HUES6 (cell line): ENCODE results near the gene ANKRD9.

ENCODE experiments used
- H3K27ac ChIP-seq: 2 replicates; pipeline ENCODE4 v1.7.0; 2013; ENCODE audit warnings: low read depth, mild to moderate bottlenecking, low read length, inconsistent platforms
- H3K27me3 ChIP-seq: 2 replicates; pipeline ENCODE4 v1.6.1; 2013; ENCODE audit warnings: low read length; ENCODE audit not compliant: control insufficient read depth, insufficient read depth
- H3K36me3 ChIP-seq: 2 replicates; pipeline ENCODE4 v1.6.1; 2013; ENCODE audit warnings: low read length; ENCODE audit not compliant: control insufficient read depth, insufficient read depth
- H3K4me1 ChIP-seq: 2 replicates; pipeline ENCODE4 v1.6.1; 2013; ENCODE audit warnings: low read length; ENCODE audit not compliant: control insufficient read depth, insufficient read depth
- H3K4me3 ChIP-seq: 2 replicates; pipeline ENCODE4 v1.5.1; 2013; ENCODE audit warnings: low read depth, low read length
- H3K9ac ChIP-seq: one replicate; pipeline ENCODE4 v1.6.1; 2013; ENCODE audit warnings: mild to moderate bottlenecking, low read length
- H3K9me3 ChIP-seq: 2 replicates; pipeline ENCODE4 v1.6.1; 2013; ENCODE audit warnings: low read depth, low read length; ENCODE audit not compliant: control insufficient read depth, insufficient read depth

Gene ANKRD9

GRCh38 chr14:102500158-102500662 is 9.4 kb downstream of the ANKRD9 start:
- Histone ChIP-seq H3K4me3 (no peak overlapping the region), H3K9me3 (no peaks in the 10 kb centered on the region), H3K27me3 (no peaks in the 10 kb centered on the region), H3K9ac (no peak overlapping the region), H3K27ac (no peak overlapping the region), H3K4me1 (no peaks in the 10 kb centered on the region; the same call in 1 of the 2 replicates), H3K36me3 (peaks cover 10% of the 10 kb centered on the region)

GRCh38 chr14:102499401-102500157 is 10.0 kb downstream of the ANKRD9 start:
- Histone ChIP-seq H3K4me3 (no peak overlapping the region), H3K9ac (no peak overlapping the region), H3K36me3 (peaks cover 10% of the 10 kb centered on the region), H3K9me3 (no peaks in the 10 kb centered on the region), H3K27ac (no peak overlapping the region), H3K4me1 (no peaks in the 10 kb centered on the region; the same call in 1 of the 2 replicates), H3K27me3 (no peaks in the 10 kb centered on the region)

- H3K4me1 ChIP-seq, result no peaks in the 10 kb centered on the region; the same call in 1 of the 2 replicates
- no peaks in the 10 kb centered on the region for H3K27me3 ChIP-seq
- H3K4me3 ChIP-seq, result no peak overlapping the region
- peaks cover 10% of the 10 kb centered on the region for H3K36me3 ChIP-seq
- H3K9me3 ChIP-seq, result no peaks in the 10 kb centered on the region
- H3K9ac ChIP-seq, result no peak overlapping the region
- no peak overlapping the region for H3K27ac ChIP-seq
Measured at GRCh38 chr14:102498678-102499265, 10.8 kb downstream of the ANKRD9 start.

GRCh38 chr14:102497998-102498677 is 11.4 kb downstream of the ANKRD9 start:
- no peaks in the 10 kb centered on the region for H3K9me3 ChIP-seq
- H3K9ac ChIP-seq, result no peak overlapping the region
- H3K4me1 ChIP-seq, result no peaks in the 10 kb centered on the region; the same call in 1 of the 2 replicates
- no peak overlapping the region for H3K4me3 ChIP-seq
- no peaks in the 10 kb centered on the region for H3K27me3 ChIP-seq
- no peak overlapping the region for H3K27ac ChIP-seq
- peaks cover 10% of the 10 kb centered on the region for H3K36me3 ChIP-seq

GRCh38 chr14:102496958-102497744 is 12.4 kb downstream of the ANKRD9 start:
- Histone ChIP-seq H3K4me3 (no peak overlapping the region), H3K27me3 (no peaks in the 10 kb centered on the region), H3K4me1 (no peaks in the 10 kb centered on the region; the same call in 1 of the 2 replicates), H3K9me3 (no peaks in the 10 kb centered on the region), H3K9ac (no peak overlapping the region), H3K36me3 (peaks cover 10% of the 10 kb centered on the region), H3K27ac (no peak overlapping the region)

GRCh38 chr14:102496331-102496691 is 13.3 kb downstream of the ANKRD9 start:
- H3K9me3 ChIP-seq, result no peaks in the 10 kb centered on the region
- H3K27ac ChIP-seq, result no peak overlapping the region
- no peaks in the 10 kb centered on the region; the same call in 1 of the 2 replicates for H3K4me1 ChIP-seq
- H3K9ac ChIP-seq, result no peak overlapping the region
- H3K27me3 ChIP-seq, result no peaks in the 10 kb centered on the region
- H3K36me3 ChIP-seq, result peaks cover 10% of the 10 kb centered on the region
- H3K4me3 ChIP-seq, result no peak overlapping the region

GRCh38 chr14:102495491-102496330 is 13.9 kb downstream of the ANKRD9 start:
- no peaks in the 10 kb centered on the region for H3K9me3 ChIP-seq
- H3K27me3 ChIP-seq, result no peaks in the 10 kb centered on the region
- no peak overlapping the region for H3K9ac ChIP-seq
- no peaks in the 10 kb centered on the region; the same call in 1 of the 2 replicates for H3K4me1 ChIP-seq
- no peak overlapping the region for H3K4me3 ChIP-seq
- no peak overlapping the region for H3K27ac ChIP-seq
- H3K36me3 ChIP-seq, result peaks cover 10% of the 10 kb centered on the region

GRCh38 chr14:102493585-102493984 is 16.0 kb downstream of the ANKRD9 start:
- H3K27me3 ChIP-seq, result no peaks in the 10 kb centered on the region
- no peaks in the 10 kb centered on the region for H3K9me3 ChIP-seq
- H3K27ac ChIP-seq, result no peak overlapping the region
- H3K4me3 ChIP-seq, result no peak overlapping the region
- H3K9ac ChIP-seq, result no peak overlapping the region
- H3K36me3 ChIP-seq, result peaks cover 2% of the 10 kb centered on the region
- peaks cover 3% of the 10 kb centered on the region; the same call in 1 of the 2 replicates for H3K4me1 ChIP-seq

GRCh38 chr14:102493096-102493495 is 16.5 kb downstream of the ANKRD9 start:
- Histone ChIP-seq H3K9ac (no peak overlapping the region), H3K4me1 (peaks cover 3% of the 10 kb centered on the region; the same call in 1 of the 2 replicates), H3K36me3 (no peaks in the 10 kb centered on the region), H3K9me3 (no peaks in the 10 kb centered on the region), H3K27ac (no peak overlapping the region), H3K27me3 (no peaks in the 10 kb centered on the region), H3K4me3 (no peak overlapping the region)

GRCh38 chr14:102492531-102492910 is 17.1 kb downstream of the ANKRD9 start:
- H3K27me3 ChIP-seq, result no peaks in the 10 kb centered on the region
- peaks cover 3% of the 10 kb centered on the region; the same call in 1 of the 2 replicates for H3K4me1 ChIP-seq
- no peaks in the 10 kb centered on the region for H3K36me3 ChIP-seq
- H3K9ac ChIP-seq, result no peak overlapping the region
- no peak overlapping the region for H3K4me3 ChIP-seq
- H3K9me3 ChIP-seq, result no peaks in the 10 kb centered on the region
- no peak overlapping the region for H3K27ac ChIP-seq
